ENCODE data around the gene EXOC4.

GRCh38 chr7:133794479-133794878, 541.6 kb downstream of the EXOC4 start:
- TF ChIP-seq CTCF (IDR thresholded peaks at IDR 0.05) (no peak), POLR2A (IDR thresholded peaks at IDR 0.05) (no peak)

All from sigmoid colon (tissue), 3 donors.